GM18909 (cell line): Measurements from ENCODE around the gene ZNF385B.
"Not testable (repeated sequence)": the region's sequence is repeated elsewhere in the genome, so short reads cannot be mapped to it uniquely, and the experiment has no call there.

Experiments used
- ATAC-seq: cut with Tn5 transposase; IDR thresholded peaks from one replicate; pipeline ENCODE4 v1.9.1; 2021; ENCODE audit warnings: mild to moderate bottlenecking; ENCODE audit not compliant: unreplicated experiment, poor library complexity

The ZNF385B gene

GRCh38 chr2:179646173-179646769 lies 215.1 kb downstream of the ZNF385B start:
- ATAC-seq = no peak

GRCh38 chr2:179645047-179645446 lies 216.4 kb downstream of the ZNF385B start:
- ATAC-seq = no peak

- no peak for ATAC-seq
Observed at GRCh38 chr2:179642462-179642861, 218.9 kb downstream of the ZNF385B start.

- ATAC-seq = no peak
Observed at GRCh38 chr2:179636995-179637394, 224.4 kb downstream of the ZNF385B start.

GRCh38 chr2:179636100-179636980 lies 225.1 kb downstream of the ZNF385B start:
- no peak for ATAC-seq

- ATAC-seq = not testable (repeated sequence)
Observed at GRCh38 chr2:179631769-179632385, 229.5 kb downstream of the ZNF385B start.

GRCh38 chr2:179629776-179630175 lies 231.6 kb downstream of the ZNF385B start:
- ATAC-seq = not testable (repeated sequence)

- no peak for ATAC-seq
Observed at GRCh38 chr2:179626261-179626660, 235.2 kb downstream of the ZNF385B start.

- no peak for ATAC-seq
Observed at GRCh38 chr2:179622635-179623300, 238.6 kb downstream of the ZNF385B start.

- no peak for ATAC-seq
Observed at GRCh38 chr2:179622112-179622511, 239.3 kb downstream of the ZNF385B start.

- ATAC-seq = no peak
Observed at GRCh38 chr2:179619947-179620467, 241.4 kb downstream of the ZNF385B start.

- ATAC-seq = no peak
Observed at GRCh38 chr2:179614121-179614520, 247.3 kb downstream of the ZNF385B start.

GRCh38 chr2:179613701-179614100 lies 247.7 kb downstream of the ZNF385B start:
- ATAC-seq = no peak

- no peak for ATAC-seq
Observed at GRCh38 chr2:179613299-179613651, 248.1 kb downstream of the ZNF385B start.

- ATAC-seq = no peak
Observed at GRCh38 chr2:179612591-179613298, 248.7 kb downstream of the ZNF385B start.

- ATAC-seq = no peak
Observed at GRCh38 chr2:179612108-179612507, 249.3 kb downstream of the ZNF385B start.

- ATAC-seq = no peak
Observed at GRCh38 chr2:179606141-179606540, 255.3 kb downstream of the ZNF385B start.

GRCh38 chr2:179605341-179605740 lies 256.1 kb downstream of the ZNF385B start:
- no peak for ATAC-seq

- no peak for ATAC-seq
Observed at GRCh38 chr2:179604598-179604997, 256.8 kb downstream of the ZNF385B start.

GRCh38 chr2:179602452-179602851 lies 259.0 kb downstream of the ZNF385B start:
- ATAC-seq = no peak
